ENCODE results near the gene TMBIM4.

TMBIM4 gene

DNA sequence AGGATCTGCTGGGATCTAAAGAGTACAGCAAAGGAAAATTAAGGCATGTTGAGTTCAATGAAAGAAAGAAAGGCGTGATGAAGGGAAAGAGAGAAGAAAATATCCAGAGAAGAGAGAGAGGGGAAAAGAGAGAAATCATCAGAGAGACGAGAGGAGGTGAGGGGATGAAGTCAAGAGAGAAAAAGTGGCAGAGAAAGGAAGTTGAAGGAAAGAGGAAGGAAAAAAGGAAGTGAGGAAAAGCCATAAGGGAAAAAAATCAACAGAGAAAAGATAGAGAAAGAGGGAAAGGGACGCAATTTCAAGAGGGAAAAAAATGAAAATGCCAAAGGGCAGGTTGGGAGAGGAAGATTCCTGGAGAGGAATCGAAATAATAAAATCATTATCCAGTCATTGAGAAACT is 79.6 kb downstream of the TMBIM4 start:
- DNase-seq (ENCODE audit: low read depth) = no peak

- DNase-seq (ENCODE audit: low read depth) = peak; percentile 80
These were observed 82.3 kb downstream of the TMBIM4 start for GRCh38 chr12:66087365-66087943.

DNA sequence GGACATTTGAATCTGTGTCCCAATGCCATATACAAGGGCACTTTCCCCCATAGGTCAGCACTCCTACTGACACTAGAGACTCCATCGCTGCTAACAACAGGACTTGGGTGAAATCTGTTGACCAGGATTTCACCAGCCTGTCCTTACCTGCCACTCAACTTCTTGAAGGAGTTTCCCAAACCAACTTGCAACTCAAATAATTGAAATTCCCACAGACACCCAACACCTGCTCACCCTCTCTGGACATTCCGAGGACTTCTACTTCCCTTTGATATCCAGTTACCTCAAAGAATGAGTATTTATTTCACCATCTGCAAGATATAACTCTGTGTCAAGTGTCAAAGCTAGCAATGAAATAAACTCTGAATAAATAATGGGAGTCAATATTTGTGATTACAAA is 83.8 kb downstream of the TMBIM4 start:
- DNase-seq (ENCODE audit: low read depth) = no peak
